ENCODE results near the gene RHOXF2.
"Not testable (repeated sequence)": the region's sequence is repeated elsewhere in the genome, so short reads cannot be mapped to it uniquely, and the experiment has no call there.

GRCh38 chrX:120193254-120193653 lies 34.8 kb downstream of the RHOXF2 start:
- TF ChIP-seq POLR2A (IDR thresholded peaks at IDR 0.05), result not testable (repeated sequence)
- TF ChIP-seq, protein P1, sequence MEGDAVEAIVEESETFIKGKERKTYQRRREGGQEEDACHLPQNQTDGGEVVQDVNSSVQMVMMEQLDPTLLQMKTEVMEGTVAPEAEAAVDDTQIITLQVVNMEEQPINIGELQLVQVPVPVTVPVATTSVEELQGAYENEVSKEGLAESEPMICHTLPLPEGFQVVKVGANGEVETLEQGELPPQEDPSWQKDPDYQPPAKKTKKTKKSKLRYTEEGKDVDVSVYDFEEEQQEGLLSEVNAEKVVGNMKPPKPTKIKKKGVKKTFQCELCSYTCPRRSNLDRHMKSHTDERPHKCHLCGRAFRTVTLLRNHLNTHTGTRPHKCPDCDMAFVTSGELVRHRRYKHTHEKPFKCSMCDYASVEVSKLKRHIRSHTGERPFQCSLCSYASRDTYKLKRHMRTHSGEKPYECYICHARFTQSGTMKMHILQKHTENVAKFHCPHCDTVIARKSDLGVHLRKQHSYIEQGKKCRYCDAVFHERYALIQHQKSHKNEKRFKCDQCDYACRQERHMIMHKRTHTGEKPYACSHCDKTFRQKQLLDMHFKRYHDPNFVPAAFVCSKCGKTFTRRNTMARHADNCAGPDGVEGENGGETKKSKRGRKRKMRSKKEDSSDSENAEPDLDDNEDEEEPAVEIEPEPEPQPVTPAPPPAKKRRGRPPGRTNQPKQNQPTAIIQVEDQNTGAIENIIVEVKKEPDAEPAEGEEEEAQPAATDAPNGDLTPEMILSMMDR (IDR thresholded peaks at IDR 0.05), result not testable (repeated sequence)
